OCI-LY1 (cell line): ENCODE data around the gene ADAMTSL1.

ENCODE experiments used
- CTCF ChIP-seq: fragments of 200-600 bp; sonication (generic), shearing (Covaris generic); IDR thresholded peaks from 2 replicates; pipeline ENCODE4 v1.5.1; 2017; ENCODE audit warnings: mild to moderate bottlenecking, antibody characterized with exemption, low read length, moderate library complexity, mixed read lengths
- EZH2 ChIP-seq: fragments of 200-600 bp; sonication (generic), shearing (Covaris generic); IDR thresholded peaks from 2 replicates; pipeline ENCODE4 v1.8.0; 2017; ENCODE audit warnings: borderline replicate concordance, mixed run types, mild to moderate bottlenecking, antibody characterized with exemption, low read length, moderate library complexity, mixed read lengths

DNA sequence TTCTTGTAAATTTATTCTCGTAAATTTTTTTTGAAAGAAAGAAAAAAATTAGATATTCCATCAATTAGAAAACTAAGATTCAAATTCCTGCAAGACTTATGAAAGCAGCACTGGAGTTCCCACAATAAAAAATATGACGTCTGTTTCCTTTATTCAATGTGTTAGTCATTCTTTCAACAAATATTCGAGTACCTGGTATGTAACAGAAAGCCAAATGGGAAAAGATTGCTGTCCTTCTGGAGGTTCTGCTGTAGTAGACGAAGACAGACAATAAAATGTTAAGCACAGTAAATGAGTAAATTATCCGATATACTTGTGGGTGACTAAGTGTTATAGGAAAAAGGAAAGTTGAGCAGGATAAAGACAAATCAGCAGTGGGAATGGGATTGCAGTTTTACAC is 92.2 kb downstream of the ADAMTSL1 start:
- TF ChIP-seq CTCF (no peak), EZH2 (no peak)
